VCaP (cell line): ENCODE results near the gene CNPY4.
A peak's percentile ranks its signal among the peaks of the same experiment; 100 is the strongest.

Source experiments
- H3K27ac ChIP-seq: fragments of 450-650 bp; 2 replicates; pipeline ENCODE4 v1.5.1; 2017
- TF ChIP-seq, protein P1 (sequence below): fragments of 450-650 bp; conservative IDR thresholded peaks from 2 replicates; pipeline ENCODE4 v1.5.1; 2017; ENCODE audit warnings: mild to moderate bottlenecking, moderate library complexity

The CNPY4 gene

GRCh38 chr7:100111914-100112313 lies 7.5 kb upstream of the CNPY4 start:
- no peak overlapping the region for H3K27ac ChIP-seq

DNA sequence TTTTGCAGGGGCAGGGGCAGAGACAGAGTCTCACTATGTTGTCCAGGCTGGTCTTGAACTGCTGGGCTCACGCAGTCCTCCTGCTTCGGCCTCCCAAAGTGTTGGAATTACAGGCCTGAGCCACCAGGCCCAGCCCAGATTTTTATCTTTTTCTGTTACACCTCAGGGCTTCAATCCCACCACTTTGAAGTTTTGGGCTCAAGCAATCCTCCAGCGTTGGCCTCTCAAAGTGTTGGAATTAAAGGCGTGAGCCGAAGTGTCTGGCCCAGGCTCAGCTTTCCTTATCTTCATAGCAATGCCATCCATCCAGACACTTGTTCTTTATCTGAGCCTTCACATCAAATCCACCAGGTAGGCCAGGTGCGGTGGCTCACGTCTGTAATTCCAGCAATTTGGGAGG lies 4.4 kb upstream of the CNPY4 start:
- TF ChIP-seq, protein P1, sequence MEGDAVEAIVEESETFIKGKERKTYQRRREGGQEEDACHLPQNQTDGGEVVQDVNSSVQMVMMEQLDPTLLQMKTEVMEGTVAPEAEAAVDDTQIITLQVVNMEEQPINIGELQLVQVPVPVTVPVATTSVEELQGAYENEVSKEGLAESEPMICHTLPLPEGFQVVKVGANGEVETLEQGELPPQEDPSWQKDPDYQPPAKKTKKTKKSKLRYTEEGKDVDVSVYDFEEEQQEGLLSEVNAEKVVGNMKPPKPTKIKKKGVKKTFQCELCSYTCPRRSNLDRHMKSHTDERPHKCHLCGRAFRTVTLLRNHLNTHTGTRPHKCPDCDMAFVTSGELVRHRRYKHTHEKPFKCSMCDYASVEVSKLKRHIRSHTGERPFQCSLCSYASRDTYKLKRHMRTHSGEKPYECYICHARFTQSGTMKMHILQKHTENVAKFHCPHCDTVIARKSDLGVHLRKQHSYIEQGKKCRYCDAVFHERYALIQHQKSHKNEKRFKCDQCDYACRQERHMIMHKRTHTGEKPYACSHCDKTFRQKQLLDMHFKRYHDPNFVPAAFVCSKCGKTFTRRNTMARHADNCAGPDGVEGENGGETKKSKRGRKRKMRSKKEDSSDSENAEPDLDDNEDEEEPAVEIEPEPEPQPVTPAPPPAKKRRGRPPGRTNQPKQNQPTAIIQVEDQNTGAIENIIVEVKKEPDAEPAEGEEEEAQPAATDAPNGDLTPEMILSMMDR = no peak
- H3K27ac ChIP-seq = no peak overlapping the region

More at GRCh38 chr7:100111914-100112313, 7.5 kb upstream of the CNPY4 start:
- TF ChIP-seq, protein P1 = no peak

GRCh38 chr7:100118388-100119071 lies 904 bp upstream of the CNPY4 start:
- TF ChIP-seq, protein P1 = no peak
- peak overlapping the region; percentile 92 for H3K27ac ChIP-seq

- TF ChIP-seq, protein P1 = no peak
- peak overlapping the region; percentile 92 for H3K27ac ChIP-seq
Measured at GRCh38 chr7:100119970-100120732, 717 bp downstream of the CNPY4 start.

DNA sequence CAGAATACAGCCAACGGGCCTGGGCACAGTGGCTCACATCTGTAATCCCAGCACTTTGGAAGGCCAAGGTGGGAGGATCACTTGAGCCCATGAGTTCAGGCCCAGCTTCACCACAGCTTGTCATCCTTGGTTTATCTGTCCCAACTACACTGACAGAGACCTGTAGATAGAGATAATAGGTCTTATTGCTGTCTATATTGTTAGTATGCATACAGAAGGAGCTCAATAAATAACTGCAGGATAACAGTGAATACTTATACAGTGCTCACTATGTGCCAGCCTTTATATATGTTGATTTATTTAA lies 1.3 kb downstream of the CNPY4 start:
- peak overlapping the region; percentile 92 for H3K27ac ChIP-seq

DNA sequence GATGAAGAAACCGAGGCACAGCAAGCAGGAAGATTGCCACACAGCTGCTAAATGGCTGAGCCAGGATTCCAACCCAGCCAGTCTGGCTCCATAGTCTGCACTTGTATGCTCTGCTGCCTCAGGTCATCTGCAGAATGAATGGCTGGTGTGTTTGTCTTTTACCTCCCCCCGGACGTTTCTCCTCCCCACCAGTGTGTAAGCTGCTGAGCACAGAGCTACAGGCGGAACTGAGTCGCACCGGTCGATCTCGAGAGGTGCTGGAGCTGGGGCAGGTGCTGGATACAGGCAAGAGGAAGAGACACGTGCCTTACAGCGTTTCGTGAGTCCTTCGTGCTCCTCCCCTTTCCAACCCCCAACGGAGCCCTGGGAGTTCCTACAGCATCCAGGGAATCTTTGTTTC lies 2.6 kb downstream of the CNPY4 start:
- H3K27ac ChIP-seq = 0 out of 2 replicates have a peak overlapping the region, but pooled peaks have one; percentile 20
- TF ChIP-seq, protein P1 = no peak

More for the DNA sequence above, 1.3 kb downstream of the CNPY4 start:
- TF ChIP-seq, protein P1 = no peak

- TF ChIP-seq, protein P1 = no peak
Measured at GRCh38 chr7:100122568-100122967, 3.1 kb downstream of the CNPY4 start.

More at GRCh38 chr7:100122568-100122967, 3.1 kb downstream of the CNPY4 start:
- 0 out of 2 replicates have a peak overlapping the region, but pooled peaks have one; percentile 20 for H3K27ac ChIP-seq
